Glutamatergic neuron (in vitro differentiated cells): Measurements from ENCODE around the gene AGK. TPM values are rescaled to one million over a fixed set of nuclear protein-coding genes. Genes with fewer than 3 reads are reported as not detected.
A peak's percentile ranks its signal among the peaks of the same experiment; 100 is the strongest.

Experiments
- DNase-seq: peaks from one replicate; pipeline ENCODE4 v3.0.0; 2022
- H3K27ac Mint-ChIP-seq: one replicate; pipeline ENCODE4 v1.8.0; 2020; ENCODE audit warnings: mild to moderate bottlenecking, mixed read lengths, inconsistent platforms; ENCODE audit not compliant: unreplicated experiment
- H3K27me3 Mint-ChIP-seq: one replicate; pipeline ENCODE4 v1.8.0; 2020; ENCODE audit warnings: mild to moderate bottlenecking, moderate library complexity, mixed read lengths, inconsistent platforms; ENCODE audit not compliant: unreplicated experiment
- H3K36me3 Mint-ChIP-seq: one replicate; pipeline ENCODE4 v1.8.0; 2020; ENCODE audit warnings: mild to moderate bottlenecking, mixed read lengths, inconsistent platforms; ENCODE audit not compliant: unreplicated experiment
- H3K4me1 Mint-ChIP-seq: one replicate; pipeline ENCODE4 v1.8.0; 2020; ENCODE audit warnings: mild to moderate bottlenecking, low read depth, mixed read lengths, inconsistent platforms; ENCODE audit not compliant: unreplicated experiment
- H3K4me3 Mint-ChIP-seq: one replicate; pipeline ENCODE4 v1.8.0; 2020; ENCODE audit warnings: mild to moderate bottlenecking, mixed read lengths, inconsistent platforms; ENCODE audit not compliant: unreplicated experiment
- H3K9me3 Mint-ChIP-seq: one replicate; pipeline ENCODE4 v1.8.0; 2020; ENCODE audit warnings: mild to moderate bottlenecking, moderate library complexity, mixed read lengths, inconsistent platforms; ENCODE audit not compliant: unreplicated experiment
- total RNA-seq: library from RNA; stranded (reverse); fragmentation: NEBNext Ultra II Directional; extraction: Animal tissue kit (Norgen Biotek cat#: 25700); gene quantifications from one replicate; pipeline ENCODE4 v1.2.1, GENCODE V29; 2021; ENCODE audit not compliant: unreplicated experiment
- TF ChIP-seq, protein P1 (sequence below): fragments of 200-600 bp; sonication (generic); IDR thresholded peaks from one replicate; pipeline ENCODE4 v1.5.0; 2021; ENCODE audit not compliant: partially characterized antibody, unreplicated experiment

Gene AGK
- total RNA-seq, 1 donor from 2014 or later = 26.1 TPM

DNA sequence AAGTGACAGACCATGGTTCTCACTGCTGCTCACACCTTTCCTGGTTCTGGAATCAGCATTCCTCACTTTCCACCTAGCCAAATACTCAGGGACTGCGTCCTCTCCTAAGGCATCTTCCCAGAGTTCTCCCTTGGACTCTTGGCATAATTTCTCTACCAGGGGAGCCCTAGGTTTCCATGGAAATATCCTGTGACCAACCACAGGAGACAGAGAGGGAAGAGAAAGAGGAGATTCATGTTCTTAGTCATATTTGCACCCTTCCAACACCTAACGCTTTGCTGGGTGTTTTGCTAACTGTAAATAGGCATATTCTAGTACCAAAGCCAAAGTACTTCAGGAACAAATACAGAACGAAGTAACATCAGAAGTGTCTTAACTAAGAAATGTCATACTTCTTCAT, 122.1 kb downstream of the AGK start:
- TF ChIP-seq, protein P1, sequence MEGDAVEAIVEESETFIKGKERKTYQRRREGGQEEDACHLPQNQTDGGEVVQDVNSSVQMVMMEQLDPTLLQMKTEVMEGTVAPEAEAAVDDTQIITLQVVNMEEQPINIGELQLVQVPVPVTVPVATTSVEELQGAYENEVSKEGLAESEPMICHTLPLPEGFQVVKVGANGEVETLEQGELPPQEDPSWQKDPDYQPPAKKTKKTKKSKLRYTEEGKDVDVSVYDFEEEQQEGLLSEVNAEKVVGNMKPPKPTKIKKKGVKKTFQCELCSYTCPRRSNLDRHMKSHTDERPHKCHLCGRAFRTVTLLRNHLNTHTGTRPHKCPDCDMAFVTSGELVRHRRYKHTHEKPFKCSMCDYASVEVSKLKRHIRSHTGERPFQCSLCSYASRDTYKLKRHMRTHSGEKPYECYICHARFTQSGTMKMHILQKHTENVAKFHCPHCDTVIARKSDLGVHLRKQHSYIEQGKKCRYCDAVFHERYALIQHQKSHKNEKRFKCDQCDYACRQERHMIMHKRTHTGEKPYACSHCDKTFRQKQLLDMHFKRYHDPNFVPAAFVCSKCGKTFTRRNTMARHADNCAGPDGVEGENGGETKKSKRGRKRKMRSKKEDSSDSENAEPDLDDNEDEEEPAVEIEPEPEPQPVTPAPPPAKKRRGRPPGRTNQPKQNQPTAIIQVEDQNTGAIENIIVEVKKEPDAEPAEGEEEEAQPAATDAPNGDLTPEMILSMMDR = no peak
- Mint-ChIP-seq H3K36me3 (no peaks in the 10 kb centered on the region), H3K4me3 (no peak overlapping the region), H3K9me3 (peaks cover 2% of the 10 kb centered on the region), H3K27me3 (no peaks in the 10 kb centered on the region), H3K4me1 (peaks cover 2% of the 10 kb centered on the region), H3K27ac (no peak overlapping the region)
- DNase-seq = no peak

- no peak for DNase-seq
- Mint-ChIP-seq H3K27ac (no peak overlapping the region), H3K9me3 (no peaks in the 10 kb centered on the region), H3K27me3 (no peaks in the 10 kb centered on the region), H3K4me3 (no peak overlapping the region), H3K4me1 (peaks cover 2% of the 10 kb centered on the region), H3K36me3 (no peaks in the 10 kb centered on the region)
- TF ChIP-seq, protein P1 = no peak
Observed at GRCh38 chr7:141674171-141674671, 123.0 kb downstream of the AGK start.

DNA sequence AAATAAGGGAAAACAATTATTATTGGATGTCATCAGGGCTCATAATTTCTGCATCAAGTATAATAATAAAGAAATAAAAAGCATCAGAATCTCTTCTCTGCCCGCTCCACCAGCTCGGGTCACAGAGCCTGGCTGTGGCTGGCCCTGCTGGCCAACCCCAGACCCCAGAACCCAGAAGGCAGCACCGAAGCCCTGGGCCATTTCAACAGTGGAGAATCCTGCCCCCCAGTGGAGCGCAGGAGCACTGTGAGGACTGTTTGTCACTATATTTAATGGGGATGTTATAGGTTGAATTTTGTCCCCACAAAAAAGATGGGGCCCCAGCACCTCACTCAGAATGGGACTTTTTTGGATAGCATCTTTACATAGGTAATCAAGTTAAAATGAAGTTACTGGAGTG, 123.5 kb downstream of the AGK start:
- DNase-seq = peak; percentile 45
- TF ChIP-seq, protein P1 = peak; percentile 59
- Mint-ChIP-seq H3K4me1 (peaks cover 2% of the 10 kb centered on the region), H3K27me3 (no peaks in the 10 kb centered on the region), H3K36me3 (no peaks in the 10 kb centered on the region), H3K4me3 (no peak overlapping the region), H3K27ac (no peak overlapping the region), H3K9me3 (no peaks in the 10 kb centered on the region)

- no peak overlapping the region for H3K4me3 Mint-ChIP-seq
- H3K36me3 Mint-ChIP-seq = no peaks in the 10 kb centered on the region
- no peak for DNase-seq
- TF ChIP-seq, protein P1 = no peak
- H3K27ac Mint-ChIP-seq = no peak overlapping the region
- H3K4me1 Mint-ChIP-seq = peaks cover 2% of the 10 kb centered on the region
- H3K9me3 Mint-ChIP-seq = no peaks in the 10 kb centered on the region
- no peaks in the 10 kb centered on the region for H3K27me3 Mint-ChIP-seq
Observed at GRCh38 chr7:141675436-141676215, 124.4 kb downstream of the AGK start.

DNA sequence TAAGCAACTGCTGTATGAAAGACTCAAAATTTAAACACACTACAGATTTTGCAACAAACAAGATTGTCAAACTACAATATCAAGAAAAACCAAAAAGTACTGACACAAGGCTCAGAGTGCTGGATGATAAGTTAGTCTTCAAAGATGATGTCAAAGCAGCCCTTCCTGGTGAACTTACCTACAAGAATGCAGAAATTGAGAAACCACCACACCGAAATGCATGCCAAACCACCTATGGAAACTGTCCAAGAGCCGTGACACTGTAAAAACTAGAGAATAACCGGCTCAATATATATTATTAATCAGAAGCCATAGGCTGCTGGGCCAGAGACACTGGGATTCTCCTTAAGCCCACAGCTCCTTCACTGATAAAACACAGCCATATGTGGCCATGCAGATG, 125.4 kb downstream of the AGK start:
- Mint-ChIP-seq H3K36me3 (no peaks in the 10 kb centered on the region), H3K4me1 (peaks cover 2% of the 10 kb centered on the region), H3K4me3 (no peak overlapping the region), H3K27me3 (no peaks in the 10 kb centered on the region), H3K27ac (no peak overlapping the region), H3K9me3 (no peaks in the 10 kb centered on the region)
- TF ChIP-seq, protein P1 = no peak
- no peak for DNase-seq
